Lower leg skin (tissue), 3 donors: ENCODE data around the gene SCN1A.

ENCODE experiments used
- POLR2A ChIP-seq, 2 donors: fragments of 450-650 bp; IDR thresholded peaks; one replicate each; pipeline ENCODE4 v1.6.1; 2016 to 2017; ENCODE audit warnings: antibody characterized with exemption in 2 of 2, mild to moderate bottlenecking in 1 of 2, moderate library complexity in 1 of 2
- TF ChIP-seq, protein P1 (sequence below), 3 donors: fragments of 450-650 bp; IDR thresholded peaks; one replicate each; pipeline ENCODE4 v1.5.1; 2016; ENCODE audit warnings: antibody characterized with exemption in 3 of 3, mild to moderate bottlenecking in 3 of 3, moderate library complexity in 2 of 3

DNA sequence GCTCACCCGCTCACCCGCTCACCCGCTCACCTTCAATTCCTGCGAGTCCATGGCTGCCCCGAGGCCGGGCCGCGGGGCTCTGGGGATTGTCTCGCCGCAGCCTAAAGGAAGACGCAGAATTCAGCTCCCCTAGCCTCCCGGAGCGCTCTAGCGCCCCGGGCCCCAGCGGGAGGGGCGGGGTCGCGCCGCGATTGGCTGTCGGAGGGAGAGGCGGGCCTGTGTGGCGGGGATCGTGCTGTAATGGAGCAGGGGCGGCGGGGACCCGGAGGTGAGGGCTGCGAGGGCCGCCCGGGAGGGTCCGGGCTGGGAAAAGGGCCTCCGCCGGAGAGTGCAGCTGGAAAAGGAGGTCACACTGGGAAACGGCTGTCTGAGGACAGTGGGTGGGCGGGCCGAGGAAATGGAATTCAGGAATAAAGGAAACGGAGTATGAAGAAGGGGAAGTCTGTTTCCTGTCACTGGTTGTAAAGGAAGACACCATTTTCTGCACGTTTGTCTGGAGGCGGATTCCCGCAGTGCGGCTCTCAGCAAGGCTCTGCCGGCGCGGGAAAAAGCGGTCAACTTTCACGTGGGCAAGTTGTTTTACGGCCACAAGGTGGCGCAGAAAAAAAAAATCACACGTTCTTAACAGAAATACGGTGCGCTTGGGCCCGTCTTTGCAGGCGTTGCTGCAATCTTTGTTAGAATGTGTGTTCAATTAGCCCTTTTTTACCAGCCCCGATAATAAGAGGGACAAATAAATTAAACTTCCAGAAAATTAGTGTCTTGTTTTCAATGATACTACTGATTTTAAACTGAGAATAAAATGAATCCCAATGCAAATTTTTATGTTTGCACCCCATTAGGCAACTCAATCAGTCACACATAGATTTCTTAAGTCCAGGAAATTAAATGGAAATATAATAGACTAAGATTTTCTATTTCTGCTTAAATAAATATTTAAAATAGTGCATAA is 173.9 kb downstream of the SCN1A start, which contains the start of gene TTC21B:
- TF ChIP-seq, protein P1, sequence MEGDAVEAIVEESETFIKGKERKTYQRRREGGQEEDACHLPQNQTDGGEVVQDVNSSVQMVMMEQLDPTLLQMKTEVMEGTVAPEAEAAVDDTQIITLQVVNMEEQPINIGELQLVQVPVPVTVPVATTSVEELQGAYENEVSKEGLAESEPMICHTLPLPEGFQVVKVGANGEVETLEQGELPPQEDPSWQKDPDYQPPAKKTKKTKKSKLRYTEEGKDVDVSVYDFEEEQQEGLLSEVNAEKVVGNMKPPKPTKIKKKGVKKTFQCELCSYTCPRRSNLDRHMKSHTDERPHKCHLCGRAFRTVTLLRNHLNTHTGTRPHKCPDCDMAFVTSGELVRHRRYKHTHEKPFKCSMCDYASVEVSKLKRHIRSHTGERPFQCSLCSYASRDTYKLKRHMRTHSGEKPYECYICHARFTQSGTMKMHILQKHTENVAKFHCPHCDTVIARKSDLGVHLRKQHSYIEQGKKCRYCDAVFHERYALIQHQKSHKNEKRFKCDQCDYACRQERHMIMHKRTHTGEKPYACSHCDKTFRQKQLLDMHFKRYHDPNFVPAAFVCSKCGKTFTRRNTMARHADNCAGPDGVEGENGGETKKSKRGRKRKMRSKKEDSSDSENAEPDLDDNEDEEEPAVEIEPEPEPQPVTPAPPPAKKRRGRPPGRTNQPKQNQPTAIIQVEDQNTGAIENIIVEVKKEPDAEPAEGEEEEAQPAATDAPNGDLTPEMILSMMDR (IDR thresholded peaks at IDR 0.05): no peak
- no peak for TF ChIP-seq POLR2A (IDR thresholded peaks at IDR 0.05)
